ENCODE measurements around the gene CEP85L.

- TF ChIP-seq CTCF (IDR thresholded peaks at IDR 0.05) (no peak), EZH2phosphoT487 (IDR thresholded peaks at IDR 0.05) (no peak)
Observed at GRCh38 chr6:118635909-118636735, 15.3 kb downstream of the CEP85L start.
